ENCODE data around the gene DTYMK.

Gene DTYMK

DNA sequence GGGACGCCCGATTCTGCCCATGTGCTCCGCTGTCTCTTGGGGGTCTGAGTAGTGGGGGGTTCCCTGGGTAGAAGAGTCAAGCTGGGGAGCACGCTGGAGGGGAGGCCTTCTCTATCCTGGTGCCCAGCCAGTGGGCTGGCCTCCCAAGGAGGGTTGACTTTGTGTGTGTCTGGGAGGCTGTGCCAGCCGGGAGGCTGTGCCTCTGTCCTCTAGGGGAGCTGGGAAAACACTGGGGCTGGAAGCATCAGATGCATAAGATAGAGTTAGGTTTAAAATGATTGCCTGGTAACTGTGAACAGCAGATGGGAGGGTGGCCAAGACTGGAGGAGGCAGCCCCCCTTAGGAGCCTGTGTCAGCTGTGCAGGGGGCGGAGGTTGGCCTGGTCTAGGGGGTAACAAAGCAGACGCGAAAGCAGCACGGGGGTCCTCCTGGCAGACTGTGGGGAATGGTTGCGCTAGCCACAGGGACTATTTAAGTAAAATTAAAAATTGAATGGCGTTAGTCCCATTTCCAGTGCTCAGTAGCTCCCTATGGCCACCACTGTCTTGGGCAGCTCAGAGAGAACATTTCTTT lies 16.5 kb upstream of the DTYMK start:
- DNase-seq, result peak; percentile 10

GRCh38 chr2:241702155-241703031 lies 15.8 kb upstream of the DTYMK start:
- peak; percentile 80 for DNase-seq

DNA sequence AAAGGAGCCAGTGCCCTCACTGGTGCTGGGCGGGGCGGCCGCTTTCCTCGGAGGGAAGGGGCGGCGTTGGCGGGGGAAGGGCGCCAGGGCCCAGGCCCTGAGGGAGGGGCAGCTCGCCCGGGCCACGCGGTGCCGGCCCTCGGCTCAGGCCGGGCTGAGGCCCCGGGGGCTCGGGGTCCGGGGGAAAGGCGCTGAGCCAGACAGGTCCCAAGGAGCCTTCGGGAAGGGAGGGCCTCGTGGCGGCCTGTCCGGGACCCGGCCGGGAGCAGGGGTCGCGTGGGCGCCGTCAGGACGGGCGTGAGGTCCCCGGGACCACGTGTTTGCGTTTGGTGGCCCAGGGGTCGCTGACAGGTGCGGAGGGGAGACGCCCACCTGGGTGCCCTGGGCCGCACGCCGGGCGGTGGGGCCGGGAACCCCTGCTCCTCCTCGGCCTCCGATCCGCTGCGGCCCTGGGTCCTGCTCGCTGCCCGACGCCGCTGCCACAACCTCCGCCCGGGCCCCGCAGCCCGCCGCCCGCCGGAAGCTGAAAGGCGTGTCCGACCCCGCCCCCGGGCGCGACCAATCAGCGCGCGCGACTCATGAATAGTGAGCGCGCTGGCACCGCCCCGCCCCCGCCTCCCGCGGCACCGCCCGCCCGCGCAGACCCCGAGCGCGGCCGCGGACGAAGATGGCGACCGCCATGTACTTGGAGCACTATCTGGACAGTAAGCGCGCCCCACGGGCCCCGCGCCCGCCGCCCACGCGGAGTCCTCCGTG lies 15.0 kb upstream of the DTYMK start, which contains the start of gene ING5:
Gene ING5 (plus strand): TSS at position 641 of the 756 bp plus-strand sequence. CDS start 27 bp downstream, at position 668.
- peak; percentile 93 for DNase-seq

DNA sequence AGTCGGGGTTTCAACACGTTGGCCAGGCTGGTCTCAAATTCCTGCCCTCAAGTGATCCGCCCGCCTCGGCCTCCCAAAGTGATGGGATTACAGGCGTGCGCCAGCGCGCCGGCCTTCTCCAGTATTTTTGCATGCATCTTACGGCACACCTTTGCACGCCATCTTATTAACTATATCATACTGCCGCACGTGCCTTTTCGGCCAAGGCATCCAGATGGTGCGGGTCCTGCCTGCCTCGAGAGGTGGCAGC lies 14.5 kb upstream of the DTYMK start:
- no peak for DNase-seq

GRCh38 chr2:241695651-241696050 lies 9.0 kb upstream of the DTYMK start:
- DNase-seq, result peak; percentile 64

DNA sequence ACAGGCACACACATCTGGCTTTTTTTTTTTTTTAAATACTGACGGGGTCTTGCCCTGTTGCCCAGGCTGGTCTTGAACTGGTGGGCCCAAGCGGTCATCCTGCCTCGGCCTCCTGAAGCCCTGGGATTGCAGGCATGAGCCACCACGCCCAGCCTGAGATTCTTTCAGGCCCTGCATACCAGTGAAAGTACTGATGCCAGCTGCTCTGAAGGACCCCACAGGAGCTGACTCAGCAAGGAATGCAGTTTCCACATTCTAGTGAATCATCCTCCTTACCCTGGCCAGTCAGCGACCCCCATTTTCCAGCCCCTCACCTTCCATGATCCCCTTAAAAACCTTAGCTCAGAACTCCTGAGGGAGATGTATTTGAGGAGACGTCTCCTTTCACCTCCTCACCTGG lies 5.8 kb upstream of the DTYMK start:
- DNase-seq, result peak; percentile 81

DNA sequence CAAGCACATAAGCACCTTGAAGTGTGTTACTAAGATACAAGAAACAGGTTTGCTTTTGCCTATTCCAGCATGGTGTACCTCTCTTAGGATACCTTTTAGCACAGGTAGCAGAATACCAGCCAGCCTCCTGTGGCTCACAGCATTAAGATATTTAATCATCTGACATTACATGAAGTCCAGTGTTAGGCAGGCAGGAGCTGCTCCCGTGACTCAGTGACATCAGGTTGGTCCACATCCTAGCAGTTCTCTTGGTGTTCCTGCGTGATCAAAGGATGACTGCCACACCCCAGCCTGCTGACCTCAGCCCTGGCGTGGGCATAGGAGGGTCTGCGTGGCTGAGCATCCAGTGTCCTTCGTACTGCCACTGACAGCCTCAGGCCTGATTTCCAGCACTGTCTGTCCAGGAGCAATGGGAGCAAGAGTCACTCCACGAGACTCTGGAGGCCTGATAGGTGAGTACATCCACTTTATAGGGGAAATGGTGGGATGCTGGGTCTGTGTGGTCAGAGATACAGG lies 3.6 kb upstream of the DTYMK start:
- DNase-seq, result no peak

GRCh38 chr2:241689306-241689705 lies 2.7 kb upstream of the DTYMK start:
- no peak for DNase-seq

DNA sequence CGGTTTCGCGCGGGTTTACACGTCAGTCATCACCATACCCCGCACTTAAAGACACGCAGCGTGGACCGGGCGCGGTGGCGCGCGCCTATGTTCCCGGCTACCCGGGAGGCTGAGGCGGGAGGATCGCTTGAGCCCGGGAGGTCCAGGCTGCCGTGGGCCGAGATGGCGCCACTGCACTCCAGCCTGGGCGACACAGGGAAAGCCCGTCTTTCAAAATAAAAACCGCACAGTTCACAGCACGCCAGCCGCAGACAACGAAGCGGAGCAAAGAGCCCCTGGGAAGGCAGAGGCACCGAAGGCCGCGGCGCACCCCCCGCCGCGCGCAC lies 328 bp downstream of the DTYMK start:
- DNase-seq, result no peak

- DNase-seq, result peak; percentile 81
Observed at GRCh38 chr2:241680827-241681599, 5.6 kb downstream of the DTYMK start.

DNA sequence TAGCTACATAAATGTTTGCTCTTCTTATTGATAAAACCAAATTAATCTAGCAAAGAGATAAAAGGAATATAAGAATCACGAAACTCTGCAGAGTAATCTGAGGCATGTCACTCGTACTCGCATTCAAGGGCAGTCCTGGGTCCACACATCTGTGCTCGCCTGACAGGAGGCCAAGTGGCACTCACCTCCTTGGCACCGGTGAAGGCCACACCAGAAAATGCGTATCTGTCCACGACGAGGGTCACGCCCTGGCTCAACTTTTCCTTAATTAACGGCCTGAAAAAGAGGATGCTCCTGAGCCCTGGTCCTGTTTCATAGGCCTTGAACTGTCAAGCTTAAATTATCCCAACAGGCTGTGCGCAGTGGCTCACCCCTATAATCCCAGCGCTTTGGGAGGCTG lies 6.6 kb downstream of the DTYMK start:
- no peak for DNase-seq

DNA sequence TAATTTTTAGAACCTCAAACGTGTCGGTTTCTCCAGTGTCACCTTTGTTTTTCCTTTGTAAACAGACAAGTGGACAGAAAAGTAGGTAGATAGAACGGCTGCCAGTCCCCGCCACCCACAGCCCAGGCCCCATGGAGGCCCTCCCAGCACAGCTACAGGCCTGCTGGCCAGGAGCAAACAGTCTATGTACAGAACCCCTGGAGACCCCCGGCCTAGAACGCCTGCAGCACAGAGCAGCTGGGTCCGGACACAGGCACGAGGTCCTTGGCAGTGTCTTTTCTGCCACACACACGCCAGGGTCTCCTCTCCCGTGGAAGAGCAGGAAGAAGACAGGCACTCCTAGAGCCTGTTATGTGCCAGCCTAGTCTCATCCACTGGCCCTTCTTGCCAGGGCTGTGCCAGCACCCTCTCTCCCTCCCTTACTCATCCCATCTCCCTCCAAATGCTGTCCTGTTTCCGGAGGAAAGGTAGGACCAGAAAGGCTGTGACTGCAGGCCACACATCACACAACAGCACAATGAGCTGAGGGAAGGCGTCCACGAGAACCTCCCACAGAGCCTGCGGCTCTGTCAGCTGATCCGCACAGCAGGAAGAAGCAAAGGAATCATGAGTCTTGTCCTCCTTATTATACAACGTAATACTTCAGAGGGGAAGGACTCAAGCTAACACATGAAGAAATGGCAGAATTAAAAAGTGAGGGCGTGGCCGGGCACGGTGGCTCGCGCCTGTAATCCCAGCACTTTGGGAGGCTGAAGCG lies 7.7 kb downstream of the DTYMK start:
- DNase-seq, result no peak

DNA sequence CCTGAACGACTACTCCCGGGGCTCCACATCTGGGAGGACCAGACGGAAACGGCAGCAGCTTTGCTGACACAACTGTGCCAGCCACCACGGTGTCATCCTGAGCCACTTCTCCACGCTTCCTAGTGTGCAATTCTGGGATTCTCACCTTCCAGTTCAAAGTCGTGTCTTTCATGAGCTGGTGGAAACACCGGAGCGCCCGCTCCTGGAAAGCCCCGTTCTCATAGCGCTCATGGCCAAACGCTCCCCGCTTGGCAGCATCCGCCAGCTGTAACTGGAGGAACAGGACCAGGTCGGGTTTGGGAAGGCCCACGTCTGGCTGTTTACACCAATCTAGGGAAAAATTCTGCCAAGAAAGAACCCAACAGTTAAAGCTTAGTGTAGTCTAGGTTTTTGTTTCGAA lies 8.3 kb downstream of the DTYMK start:
- no peak for DNase-seq

GRCh38 chr2:241677392-241677791 lies 9.2 kb downstream of the DTYMK start:
- DNase-seq, result no peak

DNA sequence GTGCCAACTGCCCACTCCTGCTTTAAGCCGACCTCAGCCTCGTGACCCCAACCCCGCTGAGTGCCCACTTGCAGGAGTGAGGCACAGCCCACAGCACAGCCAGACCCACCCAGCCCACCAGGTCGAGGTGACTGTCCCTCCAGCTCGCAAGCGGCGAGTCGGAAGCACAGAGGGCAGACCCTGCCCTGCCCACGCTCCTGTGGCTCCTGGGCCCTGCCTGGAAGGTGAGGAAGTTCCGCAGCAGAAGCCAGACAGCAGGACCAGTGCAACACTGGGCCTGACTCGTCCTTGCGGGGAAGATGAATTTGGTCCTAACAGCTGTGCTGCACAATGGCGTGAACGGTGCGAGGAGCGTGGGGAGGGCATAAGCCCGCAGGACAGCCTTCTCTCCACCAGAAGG lies 9.9 kb downstream of the DTYMK start:
- no peak for DNase-seq

GRCh38 chr2:241675885-241676284 lies 10.7 kb downstream of the DTYMK start:
- DNase-seq, result no peak

GRCh38 chr2:241673797-241674725 lies 12.6 kb downstream of the DTYMK start:
- DNase-seq, result no peak

GRCh38 chr2:241673189-241673663 lies 13.4 kb downstream of the DTYMK start:
- DNase-seq, result no peak

DNA sequence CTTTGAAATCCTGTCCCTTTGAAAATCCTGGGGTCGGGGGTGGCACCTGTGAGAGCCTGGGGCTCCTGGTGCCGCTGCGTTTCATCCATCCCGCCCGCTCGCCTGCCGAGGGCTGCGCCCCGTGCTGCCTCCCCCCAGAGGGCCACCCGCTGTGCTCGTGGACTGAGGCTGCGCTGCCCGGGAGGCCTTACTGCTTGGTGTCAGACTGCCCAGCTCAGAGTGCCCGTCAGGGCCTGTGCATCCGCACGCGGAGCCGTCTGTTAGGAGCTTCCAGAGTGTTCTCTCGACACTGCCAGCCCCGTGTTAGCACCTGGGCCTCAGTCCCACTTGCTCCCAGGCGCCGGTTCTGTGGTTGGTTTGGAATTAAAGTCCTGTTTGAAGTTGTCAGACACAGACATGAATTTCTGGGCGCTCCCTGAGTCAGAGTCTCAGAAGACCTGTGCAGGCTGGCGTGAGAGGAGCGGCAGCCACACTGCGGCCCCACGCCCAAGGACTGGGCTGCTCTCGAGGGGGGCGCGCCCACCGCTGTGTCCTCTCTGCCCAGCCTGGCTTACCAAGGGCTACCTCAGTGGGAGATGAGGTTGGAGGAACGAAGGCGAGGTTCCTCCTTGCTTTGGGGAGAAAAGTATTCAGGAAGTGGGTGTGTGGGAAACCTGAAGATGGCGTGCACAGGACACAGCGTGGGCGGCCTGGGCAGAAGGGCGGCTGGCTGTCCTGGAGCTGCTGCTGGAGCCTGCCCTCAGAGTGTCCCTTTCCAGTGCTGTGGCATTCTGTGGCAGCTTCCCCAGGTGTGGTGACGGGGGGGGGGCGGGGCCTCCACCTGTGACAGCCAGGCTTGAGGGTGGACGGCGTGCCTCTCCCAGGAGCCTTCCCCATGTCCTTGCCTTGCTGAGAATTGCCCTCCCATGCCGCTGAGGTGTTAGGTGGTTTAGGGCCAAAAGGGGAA lies 14.1 kb downstream of the DTYMK start:
- DNase-seq, result no peak
